ENCODE data around the gene ZNF135. TPM values are rescaled to one million over a fixed set of nuclear protein-coding genes. Genes with fewer than 3 reads are reported as not detected.

The ZNF135 gene
- total RNA-seq, 1 experiment from 2014 or later = not detected

GRCh38 chr19:58037927-58038687 lies 21.0 kb upstream of the ZNF135 start:
- TF ChIP-seq EZH2 (IDR thresholded peaks at IDR 0.05; ENCODE audit: low read length, unreplicated experiment) (no peak), CTCF (conservative IDR thresholded peaks at IDR 0.05; ENCODE audit: low read depth, low read length) (no peak), EZH2phosphoT487 (IDR thresholded peaks at IDR 0.05; ENCODE audit: borderline replicate concordance, low read length) (no peak)
- ATAC-seq (no peak), DNase-seq (no peak)
- H4K20me1 ChIP-seq (ENCODE audit: low read length) = no peaks in the 10 kb centered on the region
- no peak overlapping the region for H2AFZ ChIP-seq (ENCODE audit: low read length)
- H3K36me3 ChIP-seq (ENCODE audit: low read depth, low read length) = no peaks in the 10 kb centered on the region; the same call in 1 of the 2 replicates
- ChIA-PET CTCF (no interaction called here), POLR2A (ENCODE audit: unreplicated experiment) (no interaction called here)
- H3K9me3 ChIP-seq (ENCODE audit: low read length) = peaks cover 35% of the 10 kb centered on the region
- no peak overlapping the region for H3K27ac ChIP-seq (ENCODE audit: low read length)
- no peak overlapping the region for H3K4me3 ChIP-seq (ENCODE audit: low read length)
- no peak overlapping the region for H3K4me2 ChIP-seq (ENCODE audit: low read length)
- BruUV-seq (replicated peaks) = no TSS peak
- no peaks in the 10 kb centered on the region for H3K79me2 ChIP-seq (ENCODE audit: low read length)
- intact Hi-C loops (cut with micrococcal nuclease) = no loop called here
- no peaks in the 10 kb centered on the region for H3K9me2 ChIP-seq (replicated peaks; ENCODE audit: low read length)
- no peaks in the 10 kb centered on the region for H3F3A ChIP-seq (ENCODE audit: low read length, unreplicated experiment)
- H3K27me3 ChIP-seq (ENCODE audit: low read length) = no peaks in the 10 kb centered on the region
- no peaks in the 10 kb centered on the region for H3K4me1 ChIP-seq (ENCODE audit: insufficient read depth, low read length)
- no peak overlapping the region for H3K9ac ChIP-seq (ENCODE audit: low read length)

GRCh38 chr19:58038688-58039204 lies 20.3 kb upstream of the ZNF135 start:
- ATAC-seq (no peak), DNase-seq (no peak)
- no peak for TF ChIP-seq CTCF (conservative IDR thresholded peaks at IDR 0.05; ENCODE audit: low read depth, low read length)
- no peak for TF ChIP-seq EZH2 (IDR thresholded peaks at IDR 0.05; ENCODE audit: low read length, unreplicated experiment)
- TF ChIP-seq EZH2phosphoT487 (IDR thresholded peaks at IDR 0.05; ENCODE audit: borderline replicate concordance, low read length) = no peak
- Histone ChIP-seq H3K4me1 (ENCODE audit: insufficient read depth, low read length) (no peaks in the 10 kb centered on the region), H3K9me3 (ENCODE audit: low read length) (peaks cover 34% of the 10 kb centered on the region), H3K79me2 (ENCODE audit: low read length) (no peaks in the 10 kb centered on the region), H3F3A (ENCODE audit: low read length, unreplicated experiment) (no peaks in the 10 kb centered on the region), H3K36me3 (ENCODE audit: low read depth, low read length) (no peaks in the 10 kb centered on the region; the same call in 1 of the 2 replicates), H3K27ac (ENCODE audit: low read length) (no peak overlapping the region), H3K4me3 (ENCODE audit: low read length) (no peak overlapping the region), H3K9ac (ENCODE audit: low read length) (no peak overlapping the region), H3K27me3 (ENCODE audit: low read length) (no peaks in the 10 kb centered on the region), H4K20me1 (ENCODE audit: low read length) (no peaks in the 10 kb centered on the region), H3K4me2 (ENCODE audit: low read length) (no peak overlapping the region), H2AFZ (ENCODE audit: low read length) (no peak overlapping the region), H3K9me2 (replicated peaks; ENCODE audit: low read length) (no peaks in the 10 kb centered on the region)
- ChIA-PET POLR2A (ENCODE audit: unreplicated experiment) (no interaction called here), CTCF (no interaction called here)
- no TSS peak for BruUV-seq (replicated peaks)
- intact Hi-C loops (cut with micrococcal nuclease) = no loop called here

Data from PC-3 (cell line).